ENCODE results near the gene L3MBTL4. TPM values are rescaled to one million over a fixed set of nuclear protein-coding genes. Genes with fewer than 3 reads are reported as not detected.

The L3MBTL4 gene
- total RNA-seq, 1 donor from 2014 or later = 0.34 TPM

GRCh38 chr18:6370886-6371635, 43.6 kb downstream of the L3MBTL4 start:
- Mint-ChIP-seq H3K27ac (no peak overlapping the region), H3K9me3 (no peaks in the 10 kb centered on the region), H3K4me1 (peaks cover 8% of the 10 kb centered on the region), H3K36me3 (no peaks in the 10 kb centered on the region), H3K4me3 (no peak overlapping the region), H3K27me3 (ENCODE audit: insufficient read depth, low read depth) (peaks cover 5% of the 10 kb centered on the region)
- no peaks in the 10 kb centered on the region for H3K4me1 ChIP-seq
- H3K27ac ChIP-seq = no peak overlapping the region
- no peaks in the 10 kb centered on the region for H4K20me1 ChIP-seq (ENCODE audit: low read depth)
- H3K36me3 ChIP-seq = no peaks in the 10 kb centered on the region
- H3K4me3 ChIP-seq = no peak overlapping the region
- H3K79me2 ChIP-seq (ENCODE audit: low read depth) = no peaks in the 10 kb centered on the region
- no peaks in the 10 kb centered on the region for H3F3A ChIP-seq (ENCODE audit: low read depth)
- no peak overlapping the region for H3K4me2 ChIP-seq
- H3K9ac ChIP-seq = no peak overlapping the region
- no peak overlapping the region for H2AFZ ChIP-seq (replicated peaks)
- TF ChIP-seq EZH2 (IDR thresholded peaks at IDR 0.05) = no peak
- no peak for TF ChIP-seq EZH2phosphoT487 (IDR thresholded peaks at IDR 0.05)
- no peak for DNase-seq (ENCODE audit: low spot score)
- H3K9me3 ChIP-seq (ENCODE audit: low read depth) = no peaks in the 10 kb centered on the region
- H3K27me3 ChIP-seq = no peaks in the 10 kb centered on the region

GRCh38 chr18:6370410-6370809, 44.3 kb downstream of the L3MBTL4 start:
- no peak for DNase-seq (ENCODE audit: low spot score)

GRCh38 chr18:6368017-6368416, 46.7 kb downstream of the L3MBTL4 start:
- Mint-ChIP-seq H3K36me3 (no peaks in the 10 kb centered on the region), H3K4me1 (peaks cover 8% of the 10 kb centered on the region), H3K27me3 (ENCODE audit: insufficient read depth, low read depth) (no peaks in the 10 kb centered on the region), H3K9me3 (no peaks in the 10 kb centered on the region), H3K4me3 (no peak overlapping the region), H3K27ac (no peak overlapping the region)
- H3K4me1 ChIP-seq = no peaks in the 10 kb centered on the region
- H3K79me2 ChIP-seq (ENCODE audit: low read depth) = no peaks in the 10 kb centered on the region
- no peak for DNase-seq (ENCODE audit: low spot score)
- no peaks in the 10 kb centered on the region for H3K27me3 ChIP-seq
- H3K27ac ChIP-seq = no peak overlapping the region
- no peak overlapping the region for H3K4me3 ChIP-seq
- H3K9me3 ChIP-seq (ENCODE audit: low read depth) = no peaks in the 10 kb centered on the region
- H2AFZ ChIP-seq (replicated peaks) = no peak overlapping the region
- TF ChIP-seq CTCF (IDR thresholded peaks at IDR 0.05) (no peak), EZH2phosphoT487 (IDR thresholded peaks at IDR 0.05) (no peak), EZH2 (IDR thresholded peaks at IDR 0.05) (no peak)
- H3K9ac ChIP-seq = no peak overlapping the region
- no peak overlapping the region for H3K4me2 ChIP-seq
- no peaks in the 10 kb centered on the region for H4K20me1 ChIP-seq (ENCODE audit: low read depth)
- no peaks in the 10 kb centered on the region for H3K36me3 ChIP-seq
- H3F3A ChIP-seq (ENCODE audit: low read depth) = no peaks in the 10 kb centered on the region

More at GRCh38 chr18:6370410-6370809, 44.3 kb downstream of the L3MBTL4 start:
- no peaks in the 10 kb centered on the region for H3K36me3 Mint-ChIP-seq
- no peaks in the 10 kb centered on the region for H3K36me3 ChIP-seq
- no peaks in the 10 kb centered on the region for H3K79me2 ChIP-seq (ENCODE audit: low read depth)
- peaks cover 8% of the 10 kb centered on the region for H3K4me1 Mint-ChIP-seq
- no peaks in the 10 kb centered on the region for H3K9me3 ChIP-seq (ENCODE audit: low read depth)
- no peaks in the 10 kb centered on the region for H4K20me1 ChIP-seq (ENCODE audit: low read depth)
- H3K9ac ChIP-seq = no peak overlapping the region
- no peak overlapping the region for H3K27ac ChIP-seq
- no peak overlapping the region for H3K4me3 Mint-ChIP-seq
- no peak overlapping the region for H3K27ac Mint-ChIP-seq
- no peaks in the 10 kb centered on the region for H3F3A ChIP-seq (ENCODE audit: low read depth)
- H3K27me3 Mint-ChIP-seq (ENCODE audit: insufficient read depth, low read depth) = peaks cover 4% of the 10 kb centered on the region
- H3K4me1 ChIP-seq = no peaks in the 10 kb centered on the region
- no peak overlapping the region for H3K4me2 ChIP-seq
- no peaks in the 10 kb centered on the region for H3K27me3 ChIP-seq
- H3K9me3 Mint-ChIP-seq = no peaks in the 10 kb centered on the region
- no peak overlapping the region for H2AFZ ChIP-seq (replicated peaks)
- TF ChIP-seq EZH2phosphoT487 (IDR thresholded peaks at IDR 0.05) = no peak
- TF ChIP-seq EZH2 (IDR thresholded peaks at IDR 0.05) = no peak
- TF ChIP-seq CTCF (IDR thresholded peaks at IDR 0.05) = no peak
- no peak overlapping the region for H3K4me3 ChIP-seq

DNA sequence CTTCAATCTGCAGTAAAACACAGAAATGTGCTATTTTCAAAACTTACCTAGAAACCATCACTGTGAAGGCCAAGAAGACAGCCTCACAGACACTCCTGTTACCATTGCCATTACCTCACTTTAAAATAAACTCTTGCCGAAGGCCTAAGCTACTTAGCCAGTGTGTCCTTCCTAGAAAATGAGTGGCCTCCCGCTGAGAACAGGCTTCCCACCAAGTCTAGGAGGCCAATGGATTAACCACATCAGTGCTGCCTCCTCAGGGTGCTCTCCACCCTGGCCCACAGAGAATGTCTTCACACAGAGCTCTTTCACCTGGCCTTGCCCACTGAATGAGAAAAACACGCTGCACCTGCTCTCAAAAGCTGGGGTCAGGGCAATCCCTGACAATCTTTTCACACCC, 47.5 kb downstream of the L3MBTL4 start:
- no peaks in the 10 kb centered on the region for H3K27me3 ChIP-seq
- no peaks in the 10 kb centered on the region for H3K4me1 ChIP-seq
- H3K79me2 ChIP-seq (ENCODE audit: low read depth) = no peaks in the 10 kb centered on the region
- H3K4me2 ChIP-seq = no peak overlapping the region
- no peaks in the 10 kb centered on the region for H3K27me3 Mint-ChIP-seq (ENCODE audit: insufficient read depth, low read depth)
- H3K4me3 Mint-ChIP-seq = no peak overlapping the region
- H4K20me1 ChIP-seq (ENCODE audit: low read depth) = no peaks in the 10 kb centered on the region
- no peak overlapping the region for H3K27ac ChIP-seq
- H2AFZ ChIP-seq (replicated peaks) = no peak overlapping the region
- no peak overlapping the region for H3K27ac Mint-ChIP-seq
- H3K4me3 ChIP-seq = no peak overlapping the region
- H3K9me3 Mint-ChIP-seq = no peaks in the 10 kb centered on the region
- H3K9ac ChIP-seq = no peak overlapping the region
- no peaks in the 10 kb centered on the region for H3K9me3 ChIP-seq (ENCODE audit: low read depth)
- H3F3A ChIP-seq (ENCODE audit: low read depth) = no peaks in the 10 kb centered on the region
- H3K4me1 Mint-ChIP-seq = peaks cover 8% of the 10 kb centered on the region
- no peak for DNase-seq (ENCODE audit: low spot score)
- H3K36me3 ChIP-seq = no peaks in the 10 kb centered on the region
- no peaks in the 10 kb centered on the region for H3K36me3 Mint-ChIP-seq
- no peak for TF ChIP-seq EZH2 (IDR thresholded peaks at IDR 0.05)
- TF ChIP-seq CTCF (IDR thresholded peaks at IDR 0.05) = no peak
- no peak for TF ChIP-seq EZH2phosphoT487 (IDR thresholded peaks at IDR 0.05)

Data from neural progenitor cell (in vitro differentiated cells).